Left ventricle myocardium inferior (tissue), 1 donor: ENCODE results near the gene NDUFV2. TPM values are rescaled to one million over a fixed set of nuclear protein-coding genes. Genes with fewer than 3 reads are reported as not detected.
A peak's percentile ranks its signal among the peaks of the same experiment; 100 is the strongest.
"Not testable (repeated sequence)": the region's sequence is repeated elsewhere in the genome, so short reads cannot be mapped to it uniquely, and the experiment has no call there.

Experiments used
- DNase-seq: peaks from one replicate; pipeline ENCODE4 v3.0.0-alpha.2; 2020
- H3K27ac ChIP-seq: fragments of 200-600 bp; replicated peaks from 2 replicates; pipeline ENCODE4 v1.8.0; 2021
- H3K27me3 ChIP-seq: fragments of 200-600 bp; 2 replicates; pipeline ENCODE4 v1.8.0; 2021; ENCODE audit warnings: low read depth
- H3K36me3 ChIP-seq: fragments of 200-600 bp; 2 replicates; pipeline ENCODE4 v1.8.0; 2021
- H3K4me1 ChIP-seq: fragments of 200-600 bp; 2 replicates; pipeline ENCODE4 v1.8.0; 2021
- H3K4me3 ChIP-seq: fragments of 200-600 bp; 2 replicates; pipeline ENCODE4 v1.8.0; 2021; ENCODE audit warnings: mild to moderate bottlenecking, moderate library complexity
- H3K9me3 ChIP-seq: fragments of 200-600 bp; replicated peaks from 2 replicates; pipeline ENCODE4 v1.8.0; 2021
- intact Hi-C: fragments of 100-400 bp; cut with micrococcal nuclease; formaldehyde crosslinking; loops from one replicate; pipeline ENCODE4 v1.11.0; 2022
- total RNA-seq: library from RNA; stranded (reverse); fragmentation: NEBNext Ultra II Directional; extraction: Animal tissue kit (Norgen Biotek cat#: 25700); gene quantifications from one replicate; pipeline ENCODE4 v1.2.1, GENCODE V29; 2021
- TF ChIP-seq, protein P1 (sequence below): fragments of 200-600 bp; IDR thresholded peaks from 2 replicates; pipeline ENCODE4 v1.8.0; 2021; ENCODE audit warnings: antibody characterized with exemption, mild to moderate bottlenecking, borderline replicate concordance
- donor health status: DM: no; HTN: yes; CAD: no; lungs with severe emphysema.

Gene NDUFV2
- total RNA-seq, 1 donor from 2014 or later = 455 TPM

DNA sequence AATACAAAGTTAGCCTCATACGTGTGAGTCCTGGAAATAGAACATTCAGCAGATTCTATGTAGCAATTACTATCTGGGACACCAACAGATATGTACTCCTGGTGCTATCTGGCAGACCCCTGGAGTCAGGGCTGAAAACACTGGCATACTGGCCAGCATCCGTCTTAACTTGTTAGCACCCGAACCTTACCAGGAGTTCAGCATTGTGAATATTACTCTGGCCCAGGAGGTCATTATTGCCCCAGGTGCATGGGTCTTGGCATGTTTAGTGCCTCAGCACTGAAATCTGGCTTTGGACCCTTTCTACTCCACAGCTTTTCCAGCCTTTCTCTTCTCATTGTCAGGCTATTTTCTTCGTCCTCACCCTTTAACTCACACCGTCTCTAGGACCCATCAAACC lies 11.9 kb upstream of the NDUFV2 start:
- DNase-seq = no peak
- intact Hi-C loops = no loop called here
- H3K36me3 ChIP-seq = no peaks in the 10 kb centered on the region
- no peak overlapping the region for H3K4me3 ChIP-seq
- no peaks in the 10 kb centered on the region for H3K9me3 ChIP-seq
- TF ChIP-seq, protein P1, sequence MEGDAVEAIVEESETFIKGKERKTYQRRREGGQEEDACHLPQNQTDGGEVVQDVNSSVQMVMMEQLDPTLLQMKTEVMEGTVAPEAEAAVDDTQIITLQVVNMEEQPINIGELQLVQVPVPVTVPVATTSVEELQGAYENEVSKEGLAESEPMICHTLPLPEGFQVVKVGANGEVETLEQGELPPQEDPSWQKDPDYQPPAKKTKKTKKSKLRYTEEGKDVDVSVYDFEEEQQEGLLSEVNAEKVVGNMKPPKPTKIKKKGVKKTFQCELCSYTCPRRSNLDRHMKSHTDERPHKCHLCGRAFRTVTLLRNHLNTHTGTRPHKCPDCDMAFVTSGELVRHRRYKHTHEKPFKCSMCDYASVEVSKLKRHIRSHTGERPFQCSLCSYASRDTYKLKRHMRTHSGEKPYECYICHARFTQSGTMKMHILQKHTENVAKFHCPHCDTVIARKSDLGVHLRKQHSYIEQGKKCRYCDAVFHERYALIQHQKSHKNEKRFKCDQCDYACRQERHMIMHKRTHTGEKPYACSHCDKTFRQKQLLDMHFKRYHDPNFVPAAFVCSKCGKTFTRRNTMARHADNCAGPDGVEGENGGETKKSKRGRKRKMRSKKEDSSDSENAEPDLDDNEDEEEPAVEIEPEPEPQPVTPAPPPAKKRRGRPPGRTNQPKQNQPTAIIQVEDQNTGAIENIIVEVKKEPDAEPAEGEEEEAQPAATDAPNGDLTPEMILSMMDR = no peak
- H3K4me1 ChIP-seq = peaks cover 13% of the 10 kb centered on the region
- H3K27ac ChIP-seq = no peak overlapping the region
- no peaks in the 10 kb centered on the region for H3K27me3 ChIP-seq

DNA sequence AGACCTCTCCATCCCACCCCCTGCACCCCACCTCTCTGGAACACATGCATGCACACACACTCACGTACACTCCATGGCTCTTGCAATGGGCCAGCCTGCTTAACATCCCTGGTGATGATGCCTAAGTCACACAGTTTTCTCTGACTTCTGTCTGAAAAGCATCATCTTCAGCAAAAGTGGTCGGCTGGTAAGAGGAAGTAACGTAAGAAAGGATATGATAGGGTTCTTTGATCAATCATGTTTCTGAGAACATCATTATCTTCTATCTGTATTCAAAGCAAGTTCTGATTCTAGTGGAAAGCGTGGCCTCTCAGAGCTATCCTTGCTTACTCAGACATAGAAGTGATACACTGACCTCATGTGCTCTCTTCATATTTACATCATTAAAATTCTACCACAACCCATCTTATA lies 11.4 kb upstream of the NDUFV2 start:
- DNase-seq = no peak
- intact Hi-C loops = no loop called here
- Histone ChIP-seq H3K4me1 (peaks cover 14% of the 10 kb centered on the region), H3K4me3 (no peak overlapping the region), H3K27ac (no peak overlapping the region), H3K9me3 (no peaks in the 10 kb centered on the region), H3K36me3 (no peaks in the 10 kb centered on the region), H3K27me3 (no peaks in the 10 kb centered on the region)
- TF ChIP-seq, protein P1 = no peak

DNA sequence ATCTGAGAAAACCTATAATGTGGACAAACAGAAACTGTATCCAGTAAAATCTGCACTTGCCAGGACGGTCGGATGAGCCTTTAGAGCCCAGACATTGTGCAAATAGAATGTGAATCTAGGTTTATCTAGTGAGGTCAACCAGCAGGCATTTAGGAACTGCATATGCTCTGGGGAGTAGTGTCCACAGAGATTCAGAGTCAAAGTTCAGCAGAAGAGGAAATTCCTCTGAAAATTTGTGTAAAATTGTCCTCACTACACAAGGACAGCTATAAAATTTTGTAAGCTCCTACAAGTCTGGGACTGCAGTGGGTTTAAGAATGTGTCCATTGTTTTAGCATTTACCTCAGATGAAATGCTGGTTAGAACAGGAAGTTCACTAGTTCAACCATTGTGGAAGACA lies 9.8 kb upstream of the NDUFV2 start:
- Histone ChIP-seq H3K36me3 (no peaks in the 10 kb centered on the region), H3K27me3 (no peaks in the 10 kb centered on the region), H3K4me1 (peaks cover 14% of the 10 kb centered on the region), H3K9me3 (no peaks in the 10 kb centered on the region), H3K4me3 (no peak overlapping the region), H3K27ac (peak overlapping the region; percentile 23)
- DNase-seq = no peak
- intact Hi-C loops = no loop called here
- TF ChIP-seq, protein P1 = no peak

DNA sequence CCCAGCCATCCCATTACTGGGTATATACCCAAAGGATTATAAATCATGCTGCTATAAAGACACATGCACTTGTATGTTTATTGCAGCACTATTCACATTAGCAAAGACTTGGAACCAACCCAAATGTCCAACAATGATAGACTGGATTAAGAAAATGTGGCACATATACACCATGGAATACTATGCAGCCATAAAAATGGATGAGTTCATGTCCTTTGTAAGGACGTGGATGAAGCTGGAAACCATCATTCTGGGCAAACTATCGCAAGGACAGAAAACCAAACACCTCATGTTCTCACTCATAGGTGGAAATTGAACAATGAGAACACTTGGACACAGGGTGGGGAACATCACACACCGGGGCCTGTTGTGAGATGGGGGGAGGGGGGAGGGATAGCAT lies 9.4 kb upstream of the NDUFV2 start:
- H3K4me3 ChIP-seq, H3K9me3 ChIP-seq, H3K27ac ChIP-seq, H3K27me3 ChIP-seq, DNase-seq, intact Hi-C loops, H3K36me3 ChIP-seq: not testable (repeated sequence)
- peaks cover 14% of the 10 kb centered on the region for H3K4me1 ChIP-seq

DNA sequence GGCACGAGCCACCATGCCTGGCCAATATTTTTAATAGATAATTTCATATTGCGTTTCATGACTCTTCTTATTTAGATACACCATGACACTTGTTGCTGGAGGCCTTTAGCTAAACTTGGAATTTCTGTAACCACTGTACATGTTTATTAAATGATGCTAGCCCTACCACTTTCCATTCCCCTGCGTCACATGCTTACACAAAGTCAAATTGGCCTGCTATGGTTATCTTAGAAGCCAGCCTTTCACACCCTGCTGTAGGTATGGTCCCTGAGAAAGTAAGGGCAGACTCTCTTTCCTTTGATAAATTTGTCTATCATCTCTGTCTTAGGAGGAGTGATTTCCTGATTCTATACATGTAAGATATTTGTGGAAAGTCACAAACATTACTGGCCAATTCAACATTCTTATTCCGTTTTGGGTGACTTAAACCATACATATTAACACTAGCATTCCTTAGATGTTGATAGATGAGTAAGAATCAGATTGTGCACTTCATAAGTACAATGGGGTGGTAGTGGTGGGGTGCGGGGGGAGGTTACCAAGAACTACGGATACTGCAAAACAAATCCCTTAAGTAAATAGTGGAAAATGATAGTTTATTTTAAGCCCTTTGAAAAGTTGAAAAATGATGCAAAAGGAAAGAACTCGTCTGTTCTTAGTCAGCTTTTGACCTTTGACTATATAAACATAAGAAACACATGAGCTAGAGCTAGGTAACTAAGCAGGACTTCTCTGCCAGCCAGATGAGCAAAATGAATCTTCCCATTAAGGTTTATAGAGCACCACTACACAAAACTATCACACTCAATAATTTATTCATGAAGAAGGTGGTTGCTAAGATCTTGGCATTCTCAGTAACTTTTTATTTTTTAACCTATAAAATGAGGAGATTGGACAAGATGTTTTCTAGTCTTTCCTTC lies 7.9 kb upstream of the NDUFV2 start:
- Histone ChIP-seq H3K4me3 (no peak overlapping the region), H3K27ac (no peak overlapping the region), H3K4me1 (peaks cover 14% of the 10 kb centered on the region), H3K27me3 (no peaks in the 10 kb centered on the region), H3K9me3 (no peaks in the 10 kb centered on the region), H3K36me3 (no peaks in the 10 kb centered on the region)
- DNase-seq = no peak
- TF ChIP-seq, protein P1 = no peak
- intact Hi-C loops = no loop called here

DNA sequence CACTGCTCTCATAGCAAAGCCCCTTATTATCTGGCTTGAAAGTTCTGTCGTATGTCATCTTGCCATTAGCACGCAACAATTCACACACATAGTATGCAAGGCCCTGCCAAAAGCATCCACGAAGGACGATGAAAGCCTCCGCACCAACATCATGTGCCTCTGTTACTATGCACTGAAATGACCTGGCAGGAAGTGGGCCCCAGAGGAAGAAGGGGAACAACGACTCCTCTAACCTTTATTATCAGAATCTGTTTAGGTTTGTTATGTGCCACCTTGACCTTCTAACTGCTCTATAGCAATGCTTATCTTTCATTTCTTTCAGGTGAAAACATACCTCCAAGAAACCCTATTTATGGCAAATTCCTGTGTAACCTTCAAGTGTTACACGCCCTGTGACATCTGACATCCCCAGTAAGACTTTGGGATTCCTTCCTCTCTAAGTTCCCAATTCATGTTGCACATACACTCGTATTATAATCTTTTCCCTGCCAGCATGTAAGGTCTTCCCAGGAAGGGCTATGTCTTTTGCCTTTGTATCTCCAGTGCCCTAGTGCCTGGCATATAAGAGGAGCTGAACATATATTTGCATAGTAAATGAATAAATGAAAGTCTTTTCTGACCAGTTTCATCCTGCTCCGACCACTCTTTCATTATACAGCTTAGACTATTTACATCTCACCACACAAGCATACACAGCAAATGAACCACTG lies 7.0 kb upstream of the NDUFV2 start:
- H3K4me3 ChIP-seq = no peak overlapping the region
- H3K36me3 ChIP-seq = no peaks in the 10 kb centered on the region

More for the DNA sequence above, 7.0 kb upstream of the NDUFV2 start:
- no peak for DNase-seq
- TF ChIP-seq, protein P1 = no peak
- Histone ChIP-seq H3K27ac (no peak overlapping the region), H3K4me1 (peaks cover 14% of the 10 kb centered on the region), H3K27me3 (no peaks in the 10 kb centered on the region), H3K9me3 (no peaks in the 10 kb centered on the region)
- intact Hi-C loops = no loop called here
